Cardiac atrium fibroblast (primary cell): Measurements from ENCODE around the gene SERPINB12. TPM values are rescaled to one million over a fixed set of nuclear protein-coding genes. Genes with fewer than 3 reads are reported as not detected.

Experiments used
- total RNA-seq: library from RNA; depleted of rRNA; stranded (reverse); fragments of >200 nt; gene quantifications from 2 replicates; pipeline ENCODE4 v1.2.3, GENCODE V29; 2015

SERPINB12 gene
- total RNA-seq: not detected in 2 replicates

GRCh38 chr18:63542069-63542468, at the start of gene SERPINB12:
TSS of gene SERPINB12 (plus strand) at chr18:63542369. CDS start at chr18:63556160, 13,791 bp downstream.

GRCh38 chr18:63586966-63587365, 44.8 kb downstream of the SERPINB12 start, which contains the start of gene SERPINB13:
TSS of gene SERPINB13 (plus strand) at chr18:63587343. CDS start at chr18:63588668, 1,325 bp downstream.

Other genes starting within 250 kb of the SERPINB12 start
- 1.8 and 1.9 TPM in 2 replicates for gene BCL2, start 222.6 kb upstream of the SERPINB12 start, total RNA-seq
- gene KDSR, start 175.2 kb upstream of the SERPINB12 start, total RNA-seq: 18.8 and 24.6 TPM in 2 replicates
- 25.5 and 29.3 TPM in 2 replicates for gene VPS4B, start 119.9 kb upstream of the SERPINB12 start, total RNA-seq
- gene SERPINB5, start 65.4 kb upstream of the SERPINB12 start, total RNA-seq: not detected in 2 replicates
- not detected in 2 replicates for gene SERPINB13, start 45.0 kb downstream of the SERPINB12 start, total RNA-seq
- gene SERPINB4, start 101.9 kb downstream of the SERPINB12 start, total RNA-seq: not detected in 2 replicates
- not detected in 2 replicates for gene SERPINB3, start 119.5 kb downstream of the SERPINB12 start, total RNA-seq
- gene SERPINB11, start 160.6 kb downstream of the SERPINB12 start, total RNA-seq: not detected in 2 replicates
- not detected in 2 replicates for gene SERPINB7, start 233.0 kb downstream of the SERPINB12 start, total RNA-seq